NOMO-1 treated with DMSO at 0.1 percent for 48 hours (cell line): Measurements from ENCODE around the gene TREML2.

ENCODE experiments used
- DNase-seq: peaks from one replicate; lab custom pipeline; 2025; ENCODE audit not compliant: unreplicated experiment; lab: John Stamatoyannopoulos, UW

Gene TREML2

DNA sequence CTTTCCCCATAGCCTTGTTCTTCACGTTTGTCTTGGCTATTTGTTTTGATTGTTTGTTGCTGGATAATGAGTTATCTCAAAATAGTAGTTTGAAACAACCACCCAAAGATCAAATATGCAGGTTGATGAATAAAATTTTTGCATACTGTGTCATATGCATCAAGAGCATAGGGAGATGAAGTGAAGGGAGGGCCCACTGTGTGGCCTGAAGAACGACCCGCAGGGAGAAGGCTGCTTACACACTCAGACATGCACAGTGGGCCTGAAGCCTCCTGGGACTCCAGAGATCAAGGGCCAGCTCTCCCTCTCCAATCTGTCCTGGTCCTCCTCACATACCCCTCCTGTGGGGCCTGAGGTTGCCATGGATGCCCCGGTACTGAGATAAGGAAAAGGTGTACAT, 21.8 kb downstream of the TREML2 start:
- DNase-seq = no peak

DNA sequence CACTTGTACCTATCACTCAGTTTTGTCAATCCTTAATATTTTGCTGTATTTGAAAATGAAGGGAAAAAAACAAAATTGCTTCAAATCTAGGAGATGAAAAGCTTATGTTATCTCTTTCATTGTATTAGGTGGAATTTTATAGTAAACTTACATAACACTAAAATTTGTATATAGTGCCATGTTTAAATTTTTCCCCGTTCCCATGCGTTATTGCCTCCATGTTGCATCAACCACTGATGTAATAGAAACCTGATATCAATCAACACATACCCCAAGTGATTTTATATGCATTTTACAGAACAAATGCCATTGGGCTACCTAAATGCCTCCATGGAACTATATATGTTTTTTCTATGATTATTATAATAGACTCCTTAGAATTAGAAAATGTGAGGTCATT, 23.3 kb downstream of the TREML2 start:
- no peak for DNase-seq

DNA sequence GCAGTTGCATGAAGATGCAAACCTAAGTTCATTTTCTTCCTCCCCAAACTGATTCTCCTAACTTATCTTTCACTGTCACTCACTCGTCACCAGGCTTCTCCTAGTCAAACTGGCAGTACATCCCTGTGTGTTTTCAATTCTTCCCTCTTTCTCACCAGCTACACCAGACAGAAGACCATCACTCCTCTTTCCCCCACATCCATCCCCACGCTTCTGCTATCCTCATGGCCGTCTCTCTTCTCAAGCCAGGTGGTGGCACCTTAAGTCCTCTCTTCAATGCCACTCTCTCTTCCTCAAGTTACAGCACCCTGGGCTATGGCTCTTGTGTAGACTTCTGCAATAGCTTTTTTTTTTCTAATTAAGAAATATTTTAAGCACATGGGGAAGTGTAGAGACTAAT, 23.7 kb downstream of the TREML2 start:
- no peak for DNase-seq

DNA sequence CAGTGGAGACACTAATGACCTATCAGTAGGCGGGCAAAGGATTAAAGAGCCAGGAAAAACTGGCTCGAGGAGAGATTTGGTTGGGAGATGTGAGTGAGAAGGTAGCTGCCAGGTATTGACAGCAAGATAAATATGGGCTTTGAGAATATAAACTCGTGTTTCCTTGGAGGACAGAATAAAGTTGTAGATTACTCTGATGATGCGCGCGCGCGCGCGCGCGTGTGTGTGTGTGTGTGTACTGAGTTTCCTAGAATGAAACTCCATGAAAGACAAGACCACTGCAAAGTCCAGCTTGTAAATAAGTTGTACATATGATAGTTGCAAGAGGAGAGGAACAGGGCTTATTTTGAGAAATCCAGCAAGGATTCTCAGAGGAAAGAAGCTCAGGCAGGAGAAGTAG, 24.8 kb downstream of the TREML2 start:
- DNase-seq = no peak

DNA sequence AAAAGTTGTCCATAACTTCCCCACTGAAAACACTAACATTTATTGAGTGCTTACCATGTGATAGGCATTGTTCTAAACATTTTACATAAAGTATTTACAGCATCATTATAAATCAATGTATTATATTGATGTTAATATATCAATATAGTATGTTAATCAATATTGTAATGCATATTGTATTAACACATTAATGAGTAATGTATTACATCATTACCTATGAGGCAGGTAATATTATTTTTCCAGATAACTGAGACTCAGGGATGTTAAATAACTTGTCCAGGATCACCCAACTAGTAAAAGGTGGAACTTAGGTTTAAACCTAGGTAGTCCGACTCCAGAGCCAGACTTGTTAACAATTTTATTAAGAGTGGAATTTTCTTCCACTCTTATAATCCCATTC, 25.9 kb downstream of the TREML2 start:
- no peak for DNase-seq

DNA sequence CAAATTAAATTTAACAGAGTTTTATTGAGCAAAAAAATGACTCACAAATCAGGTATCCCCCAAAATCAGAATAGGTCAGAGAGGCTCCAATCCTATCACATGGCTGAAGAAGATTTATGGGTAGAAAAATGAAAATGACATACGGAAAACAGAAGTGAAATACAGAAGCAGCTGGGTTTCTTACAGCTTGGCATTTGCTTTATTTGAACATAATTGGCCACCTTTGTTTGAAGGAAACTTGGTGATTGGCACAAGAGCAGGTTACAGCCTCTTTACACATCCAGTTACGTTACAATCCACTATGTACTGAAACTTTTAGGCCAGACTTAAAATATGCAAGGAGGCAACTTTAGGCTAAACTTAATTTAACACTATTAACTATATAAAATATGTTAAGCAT, 26.3 kb downstream of the TREML2 start:
- peak; percentile 81 for DNase-seq

DNA sequence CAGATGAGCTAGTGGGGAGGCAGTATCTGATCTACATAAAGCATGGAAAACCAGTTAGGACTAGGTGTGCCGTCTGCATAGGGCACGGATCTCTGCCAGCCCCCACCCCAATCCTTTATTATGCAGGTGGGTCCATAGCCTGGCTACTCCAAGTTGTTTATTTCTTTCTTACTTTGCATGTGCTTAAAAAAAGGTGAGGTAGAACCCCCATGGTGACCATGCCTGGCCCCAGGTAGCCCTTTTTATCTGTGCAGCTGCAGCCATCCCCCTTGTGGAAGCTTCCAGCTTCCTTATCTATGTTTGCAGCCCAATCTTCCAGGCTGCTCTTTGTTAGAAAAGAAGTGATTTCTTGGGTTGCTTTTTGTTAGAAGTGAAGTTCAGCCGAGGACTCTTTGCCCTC, 29.0 kb downstream of the TREML2 start:
- no peak for DNase-seq

DNA sequence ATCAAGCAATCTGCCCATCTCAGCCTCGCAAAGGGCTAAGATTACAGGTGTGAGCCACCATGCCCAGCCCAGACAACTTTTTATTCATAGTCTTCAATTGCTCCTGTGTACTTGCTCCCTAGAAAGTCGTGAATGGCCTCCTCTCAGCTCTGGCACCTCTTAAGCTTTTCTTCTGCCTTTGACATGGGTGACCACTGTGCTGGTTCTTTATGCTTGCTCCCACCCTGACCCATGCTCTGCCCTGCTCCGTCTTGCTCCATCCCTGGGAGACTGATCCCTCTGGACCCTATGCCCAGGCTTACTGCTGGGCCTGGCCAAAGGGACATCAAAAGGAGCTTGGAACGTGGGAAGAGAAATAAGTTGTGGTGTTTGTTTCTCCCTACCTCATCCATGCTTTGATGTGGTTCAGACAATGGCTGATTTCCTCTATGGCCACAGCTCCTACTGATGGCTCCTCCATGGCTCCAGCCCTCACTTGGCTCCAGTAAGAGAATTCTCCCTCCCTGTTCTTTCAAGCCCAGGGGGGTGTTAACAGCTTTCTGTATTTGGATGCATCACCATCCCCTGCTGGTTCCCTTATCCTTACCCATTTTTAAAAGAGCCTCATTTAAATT, 30.3 kb downstream of the TREML2 start:
- DNase-seq = no peak

DNA sequence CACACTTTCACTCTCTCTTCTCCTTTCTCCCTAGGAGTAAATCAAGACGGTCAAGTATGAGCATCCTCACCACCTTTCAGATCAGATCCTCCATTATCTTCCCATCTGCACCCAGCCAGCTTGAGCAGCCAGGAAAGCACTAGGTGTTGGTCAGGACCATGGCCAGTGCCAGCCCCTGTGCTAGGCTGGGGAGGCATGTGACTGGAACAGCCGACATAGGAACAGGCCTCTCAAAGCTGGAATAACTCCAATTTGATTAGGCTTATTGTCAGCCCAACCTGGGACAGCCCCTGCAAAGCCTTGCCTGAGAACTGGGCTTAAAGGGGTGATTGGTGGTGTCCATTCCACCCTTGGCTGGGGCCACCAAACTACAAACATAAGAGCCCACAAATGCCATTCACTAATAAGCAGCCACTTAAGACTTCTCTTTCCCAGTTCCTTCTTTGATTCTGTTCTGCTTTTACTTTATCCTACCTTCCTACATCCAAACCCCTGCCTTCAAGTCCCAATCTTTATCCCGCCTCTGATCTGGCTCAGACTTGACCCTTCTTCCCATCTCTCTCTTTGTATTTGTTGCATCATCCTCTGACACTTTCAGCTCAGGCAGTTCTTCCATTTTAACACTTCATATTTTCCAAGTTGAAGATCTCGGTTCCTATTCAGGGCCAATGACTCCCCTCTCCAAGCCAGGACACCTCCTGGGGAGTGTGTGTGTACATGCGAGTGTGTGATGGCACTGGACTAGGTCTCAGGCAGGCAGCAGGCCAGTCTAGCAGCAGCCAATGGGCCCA, 33.6 kb downstream of the TREML2 start:
- no peak for DNase-seq

DNA sequence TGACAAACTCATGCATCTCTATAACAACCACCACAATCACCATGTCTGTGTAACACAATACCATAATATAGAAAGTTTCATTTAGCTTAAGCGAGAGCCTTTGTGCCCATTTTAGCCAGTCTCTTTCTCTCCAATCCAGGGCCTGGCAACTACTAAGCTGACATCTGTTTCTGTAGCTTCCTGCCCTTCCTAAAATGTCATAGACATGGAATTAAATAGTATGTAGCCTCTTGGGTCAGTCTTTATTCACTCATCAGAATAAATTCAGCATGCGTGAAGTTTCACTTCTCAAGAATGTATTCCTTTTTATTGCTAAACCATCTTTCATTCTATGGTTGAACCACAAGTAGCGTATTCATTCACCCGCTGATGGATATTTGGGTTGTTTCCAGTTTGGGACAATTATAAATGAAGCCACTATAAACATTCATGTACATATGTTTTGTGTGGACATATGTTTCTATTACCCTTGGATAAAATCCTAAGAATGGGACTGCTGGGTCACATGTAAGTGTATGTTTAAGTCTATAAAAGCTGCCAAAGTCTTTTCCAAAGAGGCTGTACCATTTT, 36.3 kb downstream of the TREML2 start:
- DNase-seq = no peak

DNA sequence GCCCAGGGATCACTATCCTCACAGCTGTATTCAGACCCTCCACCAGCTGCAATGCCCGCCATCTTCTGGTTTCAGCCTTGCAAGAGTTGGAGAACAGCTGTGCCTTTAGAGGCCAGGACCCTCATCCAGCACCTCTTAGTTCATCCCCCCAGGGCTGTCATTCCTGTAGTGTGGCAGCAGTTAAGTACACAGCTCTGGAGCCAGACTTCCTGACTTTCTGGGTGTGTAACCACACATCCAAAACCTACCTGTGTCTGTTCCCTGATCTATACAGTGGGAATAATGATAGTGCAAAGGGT, 37.6 kb downstream of the TREML2 start:
- no peak for DNase-seq

DNA sequence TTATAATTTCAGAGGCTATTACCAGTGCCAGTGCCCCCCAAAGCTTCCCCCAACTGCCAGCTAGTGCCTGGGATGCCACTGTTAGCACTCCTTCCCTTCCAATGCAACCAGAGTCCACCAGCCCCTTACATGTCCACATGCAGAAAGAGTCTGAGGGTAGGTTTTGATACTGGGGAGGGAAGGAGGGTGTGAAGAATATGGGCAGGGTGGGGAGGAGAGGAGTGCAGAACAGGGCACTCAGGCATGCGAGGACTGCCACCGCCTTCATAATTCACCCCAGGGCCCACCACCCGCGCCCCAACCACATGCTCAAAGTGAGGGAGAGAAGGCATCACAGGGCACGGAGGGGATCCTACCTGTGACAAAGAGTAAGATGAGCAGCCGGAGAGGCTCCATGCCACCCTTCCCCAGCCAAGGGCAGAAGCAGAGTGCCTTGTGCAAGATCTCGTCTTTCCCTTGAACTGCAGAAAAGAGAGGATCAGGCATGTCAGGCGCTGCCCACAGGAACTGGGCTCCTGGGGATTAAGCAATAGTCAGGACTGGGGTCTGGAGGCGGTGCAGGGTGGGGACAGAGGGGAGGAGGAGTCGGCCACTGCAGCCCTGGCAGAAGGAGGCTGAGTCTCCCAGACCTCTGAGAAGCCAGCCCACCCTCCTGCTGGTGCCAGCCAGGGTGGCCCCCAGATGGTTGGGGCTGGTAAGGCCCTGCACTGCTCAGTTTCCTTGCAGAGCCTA, 38.1 kb downstream of the TREML2 start, which contains the start of gene TREM2:
Gene TREM2 (minus strand): TSS at position 430 of the 732 bp plus-strand sequence. CDS start 34 bp downstream, at position 396.
- DNase-seq = no peak

DNA sequence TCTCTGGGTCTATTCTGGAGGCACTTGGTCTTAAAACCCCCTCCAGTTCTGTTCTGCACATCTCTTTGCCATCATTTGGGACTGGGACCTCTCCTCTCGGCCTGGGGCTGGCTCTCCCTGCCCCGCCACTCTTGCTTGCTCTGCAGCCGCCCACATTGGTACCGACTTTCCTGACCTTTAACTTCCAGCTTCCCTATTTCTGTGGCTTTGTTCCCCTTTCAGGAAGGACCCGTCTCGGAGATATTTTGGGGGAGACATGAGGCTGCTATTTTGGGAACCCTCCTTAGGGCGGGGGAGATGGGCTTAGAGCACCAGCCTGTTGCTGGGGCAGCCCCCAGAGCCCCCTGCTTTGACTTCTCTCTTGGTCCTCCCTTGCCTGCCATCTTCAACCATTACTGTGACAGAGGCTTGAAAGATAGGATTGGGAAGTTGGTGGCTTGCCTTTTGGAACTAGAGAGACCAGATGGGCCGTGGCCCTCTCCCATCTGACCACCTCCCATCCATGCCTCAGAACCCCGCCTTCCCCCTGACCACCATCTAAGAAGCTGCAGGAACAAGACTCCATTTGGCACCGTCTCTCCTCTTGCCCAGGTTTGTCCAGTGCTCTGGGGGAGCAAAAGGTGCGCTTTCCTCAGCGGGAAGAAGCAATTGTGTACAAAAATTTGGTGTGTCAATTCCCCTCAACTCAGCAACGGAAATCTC, 38.9 kb downstream of the TREML2 start:
- peak; percentile 40 for DNase-seq

DNA sequence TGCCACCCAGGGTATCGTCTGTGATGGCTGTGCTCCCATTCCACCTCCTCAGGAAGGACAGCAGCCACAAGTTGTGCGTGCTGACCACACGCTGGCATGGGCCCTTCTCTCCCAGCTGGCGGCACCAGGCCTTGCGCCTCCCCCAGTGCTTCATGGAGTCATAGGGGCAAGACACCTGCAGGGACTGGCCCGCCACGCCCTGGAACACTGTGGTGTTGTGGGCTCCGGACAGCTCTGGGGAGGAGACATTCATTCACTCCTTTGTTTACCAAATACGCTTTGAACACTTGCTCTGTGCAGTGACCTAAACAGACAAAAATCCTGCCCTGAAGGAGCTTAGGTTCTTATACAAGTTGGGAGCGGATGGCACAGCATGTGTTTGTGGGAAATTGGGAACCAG, 39.6 kb downstream of the TREML2 start:
- no peak for DNase-seq

DNA sequence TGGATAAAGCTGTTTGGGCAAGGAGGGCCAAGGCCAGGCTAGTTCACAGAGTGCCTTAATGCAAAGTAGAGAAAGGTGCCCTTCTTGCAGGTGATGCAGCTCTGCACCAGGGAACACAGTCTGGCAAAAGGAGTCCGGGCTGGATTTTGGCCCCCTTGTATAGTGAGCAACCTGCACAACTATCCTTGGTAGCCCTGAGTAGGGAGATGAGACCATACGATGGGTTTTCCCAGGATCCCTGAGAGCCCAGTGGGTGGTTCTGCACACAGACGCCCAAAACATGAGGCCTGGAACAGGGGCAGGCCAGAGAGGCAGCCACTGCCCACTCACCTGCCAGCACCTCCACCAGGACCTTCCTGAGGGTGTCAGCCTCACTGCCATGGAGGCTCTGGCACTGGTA, 40.0 kb downstream of the TREML2 start:
- no peak for DNase-seq

DNA sequence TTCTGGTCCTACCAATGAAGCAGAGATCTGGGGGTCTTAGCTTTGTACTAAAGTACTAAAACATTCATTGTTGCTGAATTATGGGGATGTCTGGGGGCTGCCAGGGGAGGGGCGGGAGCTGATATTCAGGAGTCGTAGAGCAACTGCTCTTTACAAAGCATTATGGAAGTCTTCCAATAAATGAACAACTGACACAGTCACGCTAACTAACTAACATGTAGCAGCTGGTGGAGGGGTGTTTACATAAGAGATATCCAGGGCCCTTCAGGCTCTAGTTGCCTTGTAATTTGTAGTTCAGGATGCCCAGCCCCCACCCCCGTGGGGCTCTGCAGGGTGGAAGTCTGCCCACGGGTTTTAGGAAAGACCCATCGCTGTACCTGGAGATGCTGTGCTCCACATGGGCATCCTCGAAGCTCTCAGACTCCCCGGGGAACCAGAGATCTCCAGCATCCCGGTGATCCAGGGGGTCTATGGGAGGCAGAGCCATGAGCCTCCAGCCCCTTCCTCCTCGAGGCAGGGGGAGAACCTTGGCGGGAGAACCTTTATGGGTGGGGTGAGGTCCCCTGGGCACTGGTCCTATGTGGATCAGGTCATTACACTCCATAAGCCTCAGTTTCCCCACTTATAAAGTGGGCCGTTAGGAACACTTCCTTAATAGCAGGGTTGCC, 41.4 kb downstream of the TREML2 start:
- no peak for DNase-seq

DNA sequence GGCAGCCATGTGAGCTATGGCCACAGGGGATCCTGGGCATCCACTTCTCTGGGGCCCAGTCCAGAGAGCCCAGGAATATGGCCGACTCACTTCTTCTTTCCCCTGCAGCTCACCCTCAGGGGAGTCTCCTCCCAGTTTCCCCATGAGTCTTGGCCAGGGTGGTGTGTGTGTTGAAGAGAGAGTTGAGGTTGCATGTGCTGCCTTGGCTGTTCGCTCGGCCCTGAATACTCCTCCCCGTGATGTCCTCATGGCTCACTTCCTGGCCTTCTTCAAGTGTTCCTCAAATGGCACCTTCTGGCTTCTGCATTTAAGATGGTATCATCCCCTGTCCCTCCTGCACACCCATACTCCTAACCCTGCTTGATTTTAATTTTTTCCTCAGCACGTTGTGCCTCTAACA, 43.6 kb downstream of the TREML2 start:
- DNase-seq = peak; percentile 37

DNA sequence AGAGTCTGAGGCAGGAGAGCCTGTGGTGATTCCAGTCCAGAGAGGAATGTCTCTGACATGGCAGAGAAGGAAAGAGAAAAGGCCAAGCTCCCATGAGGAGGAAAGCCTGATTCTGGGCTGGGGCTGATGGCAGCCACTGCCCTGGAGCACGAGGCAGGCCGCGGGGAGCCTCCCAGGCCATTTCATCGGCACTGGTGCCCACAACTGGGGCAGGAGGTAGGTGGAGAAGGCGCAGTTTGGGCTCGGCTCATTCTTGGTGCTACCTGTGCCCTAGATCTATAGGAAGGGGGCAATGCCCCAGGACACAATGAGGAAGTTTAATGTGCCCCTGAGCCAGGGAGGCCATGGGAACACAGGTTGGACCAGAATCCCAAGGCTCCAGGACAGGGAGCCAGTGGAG, 44.2 kb downstream of the TREML2 start:
- no peak for DNase-seq

DNA sequence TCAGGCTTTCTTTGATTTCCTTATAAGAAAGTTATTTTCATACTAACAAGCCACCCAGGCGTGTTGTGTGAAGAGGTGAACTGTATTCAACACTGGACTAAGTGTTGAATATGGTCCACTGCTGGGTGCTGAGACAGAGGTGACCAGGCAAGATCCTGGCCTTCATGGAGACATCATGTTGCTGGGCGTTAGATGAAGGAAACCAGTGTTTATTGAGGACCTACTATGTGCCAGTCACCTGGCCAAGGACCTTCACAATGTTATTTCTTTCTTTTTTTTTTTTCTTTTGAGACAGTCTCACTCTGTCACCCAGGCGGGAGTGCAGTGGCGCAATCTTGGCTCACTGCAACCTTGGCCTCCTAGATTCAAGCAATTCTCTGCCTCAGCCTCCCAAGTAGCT, 44.9 kb downstream of the TREML2 start:
- no peak for DNase-seq

DNA sequence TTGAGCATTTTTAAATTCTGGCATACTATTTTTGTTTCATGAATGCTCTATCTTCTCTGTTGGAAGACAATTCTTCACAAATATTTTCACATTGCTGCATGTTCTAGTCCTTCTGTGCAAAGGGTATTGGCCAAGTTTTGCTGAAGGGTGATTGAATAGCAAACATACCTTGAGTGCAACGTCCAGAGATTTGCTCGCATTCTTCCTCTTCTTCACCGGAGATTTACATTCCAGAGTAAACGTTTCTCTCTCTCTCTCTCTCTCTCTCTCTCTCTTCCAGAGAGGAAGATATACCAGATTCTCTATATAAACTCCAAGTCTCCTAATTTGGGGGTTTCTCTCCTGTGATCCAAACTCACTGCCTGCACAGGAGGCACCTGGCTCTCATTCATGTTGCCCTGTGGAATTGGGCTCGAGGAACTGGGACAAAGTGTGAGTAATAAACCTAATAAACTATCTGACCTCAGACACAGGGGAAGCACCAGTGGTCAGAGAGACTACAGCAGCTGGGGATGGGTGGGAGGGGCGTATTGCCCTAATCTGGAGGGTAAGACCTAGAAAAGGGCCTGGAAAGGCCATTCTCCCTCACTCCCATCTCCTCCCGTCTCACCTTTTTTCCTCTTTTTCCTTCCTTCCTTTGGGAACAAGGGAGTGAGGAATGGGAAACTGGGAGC, 45.7 kb downstream of the TREML2 start:
- no peak for DNase-seq
